ENCODE measurements around the gene PRR5L.

Gene PRR5L

DNA sequence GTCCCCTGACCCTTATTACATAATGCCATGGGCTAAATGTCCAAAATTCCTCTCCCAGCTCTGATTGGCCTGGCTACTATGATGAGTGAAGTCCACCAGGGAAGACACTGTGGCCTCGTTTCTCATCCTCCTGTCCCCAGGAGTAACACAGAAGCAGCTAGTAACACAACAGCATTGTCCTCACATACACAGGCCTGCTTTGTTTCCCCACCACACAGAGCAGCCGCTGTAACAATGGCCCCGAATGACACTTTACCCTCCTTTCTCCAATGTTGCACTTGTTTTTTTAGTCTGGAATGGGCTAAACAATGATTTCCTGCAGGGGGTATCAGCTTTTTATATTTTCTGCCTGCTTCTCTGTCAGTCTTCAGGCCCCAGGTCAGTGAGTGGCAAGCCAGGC is at the start of gene PRR5L:
Gene PRR5L, plus strand, starts transcription at position 363 of the 400 bp plus-strand sequence. CDS start 104,834 bp downstream, outside the sequence.
- Histone ChIP-seq H3K4me3 (ENCODE audit: low read depth, low read length) (no peak within 1 kb of the TSS), H3K4me1 (ENCODE audit: control insufficient read depth, insufficient read depth, low read length) (no peaks in the 10 kb centered on the region), H3K9ac (ENCODE audit: low read depth, low read length) (no peak within 1 kb of the TSS), H3K9me3 (ENCODE audit: control insufficient read depth, insufficient read depth, low read length) (no peaks in the 10 kb centered on the region), H3K36me3 (ENCODE audit: control insufficient read depth, insufficient read depth, low read length) (no peaks in the 10 kb centered on the region), H3K27me3 (ENCODE audit: control insufficient read depth, insufficient read depth, low read length) (0 out of 2 replicates have a peak, but pooled peaks cover 2% of the 10 kb centered on the region), H3K27ac (ENCODE audit: low read depth, low read length) (no peak within 1 kb of the TSS)

- Histone ChIP-seq H3K4me3 (ENCODE audit: low read depth, low read length) (no peak overlapping the region), H3K9ac (ENCODE audit: low read depth, low read length) (no peak overlapping the region), H3K4me1 (ENCODE audit: control insufficient read depth, insufficient read depth, low read length) (no peaks in the 10 kb centered on the region), H3K9me3 (ENCODE audit: control insufficient read depth, insufficient read depth, low read length) (no peaks in the 10 kb centered on the region), H3K36me3 (ENCODE audit: control insufficient read depth, insufficient read depth, low read length) (no peaks in the 10 kb centered on the region), H3K27me3 (ENCODE audit: control insufficient read depth, insufficient read depth, low read length) (no peaks in the 10 kb centered on the region), H3K27ac (ENCODE audit: low read depth, low read length) (no peak overlapping the region)
Observed at GRCh38 chr11:36247493-36247892, 48.6 kb upstream of the PRR5L start.

DNA sequence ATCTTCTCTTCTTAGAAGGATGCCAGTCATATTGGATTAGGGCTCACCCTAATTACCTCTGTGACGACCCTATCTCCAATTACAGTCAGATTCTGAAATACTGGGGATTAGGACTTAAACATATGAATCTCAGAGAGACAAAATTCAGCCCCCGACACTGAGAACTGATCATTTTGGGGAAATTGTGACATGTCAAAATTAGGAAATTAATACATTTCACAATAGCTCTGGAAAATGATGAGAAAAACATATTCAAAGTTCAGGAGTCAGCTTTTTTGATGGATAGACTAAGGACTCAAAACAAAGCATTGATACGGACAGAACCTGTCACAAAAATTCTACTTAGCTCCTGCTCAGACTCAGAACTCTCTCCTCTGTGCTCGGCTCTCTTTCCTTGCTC is 47.7 kb upstream of the PRR5L start:
- Histone ChIP-seq H3K9ac (ENCODE audit: low read depth, low read length) (no peak overlapping the region), H3K27me3 (ENCODE audit: control insufficient read depth, insufficient read depth, low read length) (no peaks in the 10 kb centered on the region), H3K36me3 (ENCODE audit: control insufficient read depth, insufficient read depth, low read length) (no peaks in the 10 kb centered on the region), H3K27ac (ENCODE audit: low read depth, low read length) (no peak overlapping the region), H3K4me3 (ENCODE audit: low read depth, low read length) (no peak overlapping the region), H3K4me1 (ENCODE audit: control insufficient read depth, insufficient read depth, low read length) (no peaks in the 10 kb centered on the region), H3K9me3 (ENCODE audit: control insufficient read depth, insufficient read depth, low read length) (no peaks in the 10 kb centered on the region)

DNA sequence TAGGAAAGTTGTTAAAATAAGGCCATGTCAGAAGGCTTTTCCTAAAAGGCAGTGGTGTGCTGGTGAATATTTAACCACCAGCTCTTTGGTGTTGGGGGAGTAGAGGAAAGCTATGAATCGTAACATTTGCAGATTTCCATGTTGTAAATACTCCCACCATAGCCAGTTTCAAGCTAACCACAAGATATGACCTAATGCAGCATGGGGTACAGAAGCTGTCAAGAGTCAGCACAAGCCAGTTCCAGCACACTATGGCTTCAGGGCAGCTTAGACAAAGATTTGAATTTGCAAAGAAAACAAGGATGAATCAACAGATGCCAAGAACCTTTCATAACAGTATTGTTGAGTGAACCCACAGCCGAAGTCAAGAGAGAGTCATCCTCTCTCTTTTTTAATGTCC is 46.8 kb upstream of the PRR5L start:
- no peaks in the 10 kb centered on the region for H3K4me1 ChIP-seq (ENCODE audit: control insufficient read depth, insufficient read depth, low read length)
- no peak overlapping the region for H3K4me3 ChIP-seq (ENCODE audit: low read depth, low read length)
- H3K36me3 ChIP-seq (ENCODE audit: control insufficient read depth, insufficient read depth, low read length) = no peaks in the 10 kb centered on the region
- no peaks in the 10 kb centered on the region for H3K27me3 ChIP-seq (ENCODE audit: control insufficient read depth, insufficient read depth, low read length)
- H3K27ac ChIP-seq (ENCODE audit: low read depth, low read length) = no peak overlapping the region
- no peak overlapping the region for H3K9ac ChIP-seq (ENCODE audit: low read depth, low read length)
- no peaks in the 10 kb centered on the region for H3K9me3 ChIP-seq (ENCODE audit: control insufficient read depth, insufficient read depth, low read length)

DNA sequence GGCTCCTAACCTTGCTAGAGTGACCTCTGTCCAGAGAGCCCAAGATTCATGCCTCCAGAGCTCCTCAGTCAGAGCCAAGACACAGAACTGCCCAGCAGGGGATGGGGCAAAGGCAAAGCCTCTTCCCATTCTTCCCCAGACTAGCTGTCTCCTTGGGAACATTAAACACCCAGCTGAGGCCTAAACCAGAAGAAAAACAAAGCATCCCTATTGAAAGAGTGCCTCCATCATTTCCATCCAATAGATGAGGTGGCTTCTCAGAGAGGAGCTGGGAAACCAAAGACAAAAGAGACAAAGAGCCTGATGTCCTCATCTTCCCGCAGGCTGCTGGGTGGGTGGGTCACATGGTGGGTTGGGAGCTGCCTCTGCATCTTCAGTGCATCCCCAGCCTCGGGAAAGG is 44.3 kb upstream of the PRR5L start:
- H3K9me3 ChIP-seq (ENCODE audit: control insufficient read depth, insufficient read depth, low read length) = no peaks in the 10 kb centered on the region

GRCh38 chr11:36253238-36253637 is 42.9 kb upstream of the PRR5L start:
- H3K4me1 ChIP-seq (ENCODE audit: control insufficient read depth, insufficient read depth, low read length) = no peaks in the 10 kb centered on the region
- H3K27ac ChIP-seq (ENCODE audit: low read depth, low read length) = no peak overlapping the region
- no peaks in the 10 kb centered on the region for H3K9me3 ChIP-seq (ENCODE audit: control insufficient read depth, insufficient read depth, low read length)
- H3K9ac ChIP-seq (ENCODE audit: low read depth, low read length) = no peak overlapping the region
- no peak overlapping the region for H3K4me3 ChIP-seq (ENCODE audit: low read depth, low read length)
- no peaks in the 10 kb centered on the region for H3K36me3 ChIP-seq (ENCODE audit: control insufficient read depth, insufficient read depth, low read length)
- no peaks in the 10 kb centered on the region for H3K27me3 ChIP-seq (ENCODE audit: control insufficient read depth, insufficient read depth, low read length)

More for the DNA sequence above, 44.3 kb upstream of the PRR5L start:
- Histone ChIP-seq H3K27me3 (ENCODE audit: control insufficient read depth, insufficient read depth, low read length) (no peaks in the 10 kb centered on the region), H3K4me3 (ENCODE audit: low read depth, low read length) (no peak overlapping the region), H3K27ac (ENCODE audit: low read depth, low read length) (no peak overlapping the region), H3K4me1 (ENCODE audit: control insufficient read depth, insufficient read depth, low read length) (no peaks in the 10 kb centered on the region), H3K36me3 (ENCODE audit: control insufficient read depth, insufficient read depth, low read length) (no peaks in the 10 kb centered on the region), H3K9ac (ENCODE audit: low read depth, low read length) (no peak overlapping the region)

DNA sequence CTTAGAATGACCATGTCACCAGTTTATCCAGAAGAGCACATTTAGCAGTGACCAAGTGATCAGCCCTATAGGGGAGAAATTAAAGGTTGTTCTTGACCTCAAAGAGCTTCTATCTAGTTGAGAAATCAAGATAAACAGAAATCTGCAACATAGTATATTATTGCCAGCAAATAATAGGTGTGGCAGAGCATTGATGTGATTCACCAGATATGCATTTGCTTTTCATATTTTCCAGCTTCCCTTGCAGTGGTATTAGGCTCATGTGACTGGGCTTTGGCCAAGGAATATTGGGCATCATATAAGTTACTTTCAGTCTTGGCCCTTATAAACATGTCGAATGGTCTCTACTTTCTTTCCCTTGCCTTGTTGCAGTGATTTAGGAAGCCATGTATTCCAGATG is 41.4 kb upstream of the PRR5L start:
- H3K9ac ChIP-seq (ENCODE audit: low read depth, low read length) = no peak overlapping the region
- no peaks in the 10 kb centered on the region for H3K4me1 ChIP-seq (ENCODE audit: control insufficient read depth, insufficient read depth, low read length)
- peaks cover 3% of the 10 kb centered on the region; the same call in 1 of the 2 replicates for H3K27me3 ChIP-seq (ENCODE audit: control insufficient read depth, insufficient read depth, low read length)
- H3K36me3 ChIP-seq (ENCODE audit: control insufficient read depth, insufficient read depth, low read length) = no peaks in the 10 kb centered on the region
- no peaks in the 10 kb centered on the region for H3K9me3 ChIP-seq (ENCODE audit: control insufficient read depth, insufficient read depth, low read length)
- H3K27ac ChIP-seq (ENCODE audit: low read depth, low read length) = no peak overlapping the region
- H3K4me3 ChIP-seq (ENCODE audit: low read depth, low read length) = no peak overlapping the region

DNA sequence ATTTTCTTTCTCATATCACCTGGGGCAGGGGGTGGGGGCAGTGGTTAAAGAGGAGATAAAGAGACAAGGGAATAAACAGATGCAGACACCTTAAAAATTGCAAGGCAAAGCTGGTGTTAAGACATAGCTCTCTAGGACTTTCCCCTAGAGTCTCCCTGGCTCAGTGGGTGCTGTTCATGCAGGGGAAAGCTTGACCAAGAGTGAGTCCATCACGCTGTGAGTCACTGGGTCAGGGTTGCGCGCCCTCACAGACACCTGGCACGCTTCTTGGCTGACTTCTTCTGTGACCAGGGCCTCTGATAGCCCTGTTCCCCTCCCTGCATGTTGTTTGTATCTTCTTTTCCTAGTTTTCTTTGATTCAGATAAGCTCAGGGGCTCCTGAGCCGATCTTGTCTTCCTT is 38.7 kb upstream of the PRR5L start:
- Histone ChIP-seq H3K4me3 (ENCODE audit: low read depth, low read length) (no peak overlapping the region), H3K27me3 (ENCODE audit: control insufficient read depth, insufficient read depth, low read length) (peaks cover 3% of the 10 kb centered on the region; the same call in 1 of the 2 replicates), H3K36me3 (ENCODE audit: control insufficient read depth, insufficient read depth, low read length) (no peaks in the 10 kb centered on the region), H3K9me3 (ENCODE audit: control insufficient read depth, insufficient read depth, low read length) (no peaks in the 10 kb centered on the region), H3K27ac (ENCODE audit: low read depth, low read length) (no peak overlapping the region), H3K9ac (ENCODE audit: low read depth, low read length) (no peak overlapping the region), H3K4me1 (ENCODE audit: control insufficient read depth, insufficient read depth, low read length) (no peaks in the 10 kb centered on the region)

DNA sequence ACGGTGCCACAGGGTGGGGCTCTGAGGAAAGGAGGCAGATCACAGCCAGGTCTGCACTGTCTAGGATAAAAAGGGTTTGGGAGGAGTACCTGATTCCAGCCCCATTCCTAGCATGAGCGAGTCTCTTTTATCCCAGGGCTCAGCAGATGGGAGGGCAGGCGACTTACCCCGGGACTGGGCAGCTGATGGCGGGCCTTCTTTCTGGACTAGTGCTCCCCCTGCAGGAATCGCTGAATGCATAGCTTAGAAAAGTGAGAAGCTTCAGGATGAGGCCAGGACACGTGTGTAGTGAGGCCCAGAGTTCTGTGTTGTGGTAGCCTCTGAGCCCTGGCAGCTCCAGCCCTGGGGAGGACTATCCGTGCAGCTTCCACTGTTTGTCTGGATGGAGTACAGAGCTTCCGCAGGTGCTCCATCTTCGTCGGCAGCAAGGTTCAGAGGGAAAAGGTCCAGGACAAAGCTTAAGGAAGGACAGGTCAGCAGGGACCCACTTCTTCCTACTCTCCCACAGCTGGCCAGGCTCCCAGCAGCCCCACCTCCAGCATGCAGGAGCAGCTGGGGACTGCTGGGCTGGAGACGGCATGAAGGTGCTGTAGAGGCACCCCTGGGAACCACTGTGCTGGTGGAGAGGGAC is 37.2 kb upstream of the PRR5L start:
- no peak overlapping the region for H3K9ac ChIP-seq (ENCODE audit: low read depth, low read length)
- no peak overlapping the region for H3K4me3 ChIP-seq (ENCODE audit: low read depth, low read length)
- no peaks in the 10 kb centered on the region for H3K36me3 ChIP-seq (ENCODE audit: control insufficient read depth, insufficient read depth, low read length)
- no peaks in the 10 kb centered on the region for H3K4me1 ChIP-seq (ENCODE audit: control insufficient read depth, insufficient read depth, low read length)
- no peak overlapping the region for H3K27ac ChIP-seq (ENCODE audit: low read depth, low read length)
- no peaks in the 10 kb centered on the region for H3K9me3 ChIP-seq (ENCODE audit: control insufficient read depth, insufficient read depth, low read length)
- peaks cover 3% of the 10 kb centered on the region; the same call in 1 of the 2 replicates for H3K27me3 ChIP-seq (ENCODE audit: control insufficient read depth, insufficient read depth, low read length)

GRCh38 chr11:36261094-36261493 is 35.0 kb upstream of the PRR5L start:
- no peak overlapping the region for H3K4me3 ChIP-seq (ENCODE audit: low read depth, low read length)
- H3K9me3 ChIP-seq (ENCODE audit: control insufficient read depth, insufficient read depth, low read length) = no peaks in the 10 kb centered on the region
- H3K4me1 ChIP-seq (ENCODE audit: control insufficient read depth, insufficient read depth, low read length) = no peaks in the 10 kb centered on the region
- no peak overlapping the region for H3K27ac ChIP-seq (ENCODE audit: low read depth, low read length)
- H3K9ac ChIP-seq (ENCODE audit: low read depth, low read length) = no peak overlapping the region
- H3K27me3 ChIP-seq (ENCODE audit: control insufficient read depth, insufficient read depth, low read length) = peaks cover 3% of the 10 kb centered on the region; the same call in 1 of the 2 replicates
- no peaks in the 10 kb centered on the region for H3K36me3 ChIP-seq (ENCODE audit: control insufficient read depth, insufficient read depth, low read length)

GRCh38 chr11:36264011-36264972 is 31.8 kb upstream of the PRR5L start:
- H3K4me3 ChIP-seq (ENCODE audit: low read depth, low read length) = no peak overlapping the region
- no peaks in the 10 kb centered on the region for H3K4me1 ChIP-seq (ENCODE audit: control insufficient read depth, insufficient read depth, low read length)
- H3K36me3 ChIP-seq (ENCODE audit: control insufficient read depth, insufficient read depth, low read length) = no peaks in the 10 kb centered on the region
- no peak overlapping the region for H3K9ac ChIP-seq (ENCODE audit: low read depth, low read length)
- H3K9me3 ChIP-seq (ENCODE audit: control insufficient read depth, insufficient read depth, low read length) = no peaks in the 10 kb centered on the region
- no peak overlapping the region for H3K27ac ChIP-seq (ENCODE audit: low read depth, low read length)
- no peaks in the 10 kb centered on the region for H3K27me3 ChIP-seq (ENCODE audit: control insufficient read depth, insufficient read depth, low read length)
